MCF 10A (cell line): ENCODE data around the gene CAMTA1. TPM values are rescaled to one million over a fixed set of nuclear protein-coding genes. Genes with fewer than 3 reads are reported as not detected.

Experiments used
- BruUV-seq: library from RNA; stranded (reverse); fragments of 400-500 nt; replicated peaks from 2 replicates; lab custom pipeline; 2021; lab: Mats Ljungman, UMichigan
- CTCF ChIA-PET: fragments of 300-600 bp; sonication (Branson Sonifier 250); formaldehyde crosslinking; extraction: SDS; loops from one replicate; lab custom pipeline; 2021; ENCODE audit warnings: antibody characterized with exemption, inconsistent platforms; lab: Yijun Ruan, JAX
- POLR2A ChIA-PET: fragments of 300-600, 350-650 bp; sonication (Branson Sonifier 250); formaldehyde crosslinking; extraction: SDS; loops from one replicate; lab custom pipeline; 2020; ENCODE audit warnings: antibody characterized with exemption, inconsistent platforms; lab: Yijun Ruan, JAX
- DNase-seq: peaks from one replicate; pipeline ENCODE4 v3.0.0-alpha.2; 2018; ENCODE audit not compliant: unreplicated experiment
- H3K27ac Mint-ChIP-seq: one replicate; pipeline ENCODE4 v1.8.0; 2022; ENCODE audit warnings: mild to moderate bottlenecking, low read depth, mixed read lengths; ENCODE audit not compliant: unreplicated experiment
- H3K27me3 Mint-ChIP-seq: one replicate; pipeline ENCODE4 v1.8.0; 2022; ENCODE audit warnings: mixed read lengths; ENCODE audit not compliant: insufficient read depth, unreplicated experiment
- H3K36me3 Mint-ChIP-seq: one replicate; pipeline ENCODE4 v1.8.0; 2022; ENCODE audit warnings: mild to moderate bottlenecking, moderate library complexity, mixed read lengths; ENCODE audit not compliant: insufficient read depth, unreplicated experiment
- H3K4me1 Mint-ChIP-seq: one replicate; pipeline ENCODE4 v1.8.0; 2022; ENCODE audit warnings: mixed read lengths; ENCODE audit not compliant: insufficient read depth, unreplicated experiment
- H3K4me3 Mint-ChIP-seq: one replicate; pipeline ENCODE4 v1.8.0; 2022; ENCODE audit warnings: mild to moderate bottlenecking, moderate library complexity, mixed read lengths; ENCODE audit not compliant: unreplicated experiment
- H3K9me3 Mint-ChIP-seq: one replicate; pipeline ENCODE4 v1.8.0; 2022; ENCODE audit warnings: mixed read lengths; ENCODE audit not compliant: unreplicated experiment
- intact Hi-C: fragments of 100-400 bp; cut with micrococcal nuclease; formaldehyde crosslinking; loops from 2 replicates; pipeline ENCODE4 v1.14.1; 2022
- total RNA-seq: library from RNA; stranded (reverse); gene quantifications from 2 replicates; pipeline ENCODE4 v1.2.3, GENCODE V29; 2022
- TF ChIP-seq, protein P1 (sequence below): fragments of 200-600 bp; IDR thresholded peaks from one replicate; pipeline ENCODE4 v1.8.0; 2022; ENCODE audit warnings: antibody characterized with exemption, mild to moderate bottlenecking; ENCODE audit not compliant: unreplicated experiment

Gene CAMTA1
- total RNA-seq, 1 experiment from 2014 or later: 74.1 TPM

DNA sequence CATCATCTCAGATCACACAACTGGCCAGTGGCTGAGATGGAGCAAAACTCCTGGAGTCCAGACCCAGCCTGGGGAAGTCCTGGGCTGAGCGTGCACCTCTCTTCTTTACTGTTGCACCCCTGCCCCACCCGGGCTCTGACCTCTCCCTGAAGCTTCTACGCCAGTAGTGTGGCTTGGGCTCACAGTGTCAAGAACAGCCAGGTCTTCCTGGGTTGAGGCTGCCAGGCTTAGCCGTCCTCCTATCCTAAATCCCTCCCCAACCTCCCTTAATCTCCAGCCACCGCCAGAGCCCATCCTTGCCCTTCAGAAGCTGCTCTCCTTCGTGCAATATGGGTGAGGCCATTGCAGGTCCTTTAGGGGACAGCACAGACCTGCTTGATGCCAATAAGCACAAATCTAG is 586.7 kb downstream of the CAMTA1 start:
- ChIA-PET POLR2A (no interaction called here), CTCF (no interaction called here)
- Mint-ChIP-seq H3K4me1 (no peaks in the 10 kb centered on the region), H3K4me3 (no peak overlapping the region), H3K9me3 (no peaks in the 10 kb centered on the region), H3K36me3 (no peaks in the 10 kb centered on the region), H3K27ac (no peak overlapping the region), H3K27me3 (no peaks in the 10 kb centered on the region)
- intact Hi-C loops: no loop called here
- no peak for DNase-seq
- TF ChIP-seq, protein P1, sequence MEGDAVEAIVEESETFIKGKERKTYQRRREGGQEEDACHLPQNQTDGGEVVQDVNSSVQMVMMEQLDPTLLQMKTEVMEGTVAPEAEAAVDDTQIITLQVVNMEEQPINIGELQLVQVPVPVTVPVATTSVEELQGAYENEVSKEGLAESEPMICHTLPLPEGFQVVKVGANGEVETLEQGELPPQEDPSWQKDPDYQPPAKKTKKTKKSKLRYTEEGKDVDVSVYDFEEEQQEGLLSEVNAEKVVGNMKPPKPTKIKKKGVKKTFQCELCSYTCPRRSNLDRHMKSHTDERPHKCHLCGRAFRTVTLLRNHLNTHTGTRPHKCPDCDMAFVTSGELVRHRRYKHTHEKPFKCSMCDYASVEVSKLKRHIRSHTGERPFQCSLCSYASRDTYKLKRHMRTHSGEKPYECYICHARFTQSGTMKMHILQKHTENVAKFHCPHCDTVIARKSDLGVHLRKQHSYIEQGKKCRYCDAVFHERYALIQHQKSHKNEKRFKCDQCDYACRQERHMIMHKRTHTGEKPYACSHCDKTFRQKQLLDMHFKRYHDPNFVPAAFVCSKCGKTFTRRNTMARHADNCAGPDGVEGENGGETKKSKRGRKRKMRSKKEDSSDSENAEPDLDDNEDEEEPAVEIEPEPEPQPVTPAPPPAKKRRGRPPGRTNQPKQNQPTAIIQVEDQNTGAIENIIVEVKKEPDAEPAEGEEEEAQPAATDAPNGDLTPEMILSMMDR: no peak
- BruUV-seq: no TSS peak

DNA sequence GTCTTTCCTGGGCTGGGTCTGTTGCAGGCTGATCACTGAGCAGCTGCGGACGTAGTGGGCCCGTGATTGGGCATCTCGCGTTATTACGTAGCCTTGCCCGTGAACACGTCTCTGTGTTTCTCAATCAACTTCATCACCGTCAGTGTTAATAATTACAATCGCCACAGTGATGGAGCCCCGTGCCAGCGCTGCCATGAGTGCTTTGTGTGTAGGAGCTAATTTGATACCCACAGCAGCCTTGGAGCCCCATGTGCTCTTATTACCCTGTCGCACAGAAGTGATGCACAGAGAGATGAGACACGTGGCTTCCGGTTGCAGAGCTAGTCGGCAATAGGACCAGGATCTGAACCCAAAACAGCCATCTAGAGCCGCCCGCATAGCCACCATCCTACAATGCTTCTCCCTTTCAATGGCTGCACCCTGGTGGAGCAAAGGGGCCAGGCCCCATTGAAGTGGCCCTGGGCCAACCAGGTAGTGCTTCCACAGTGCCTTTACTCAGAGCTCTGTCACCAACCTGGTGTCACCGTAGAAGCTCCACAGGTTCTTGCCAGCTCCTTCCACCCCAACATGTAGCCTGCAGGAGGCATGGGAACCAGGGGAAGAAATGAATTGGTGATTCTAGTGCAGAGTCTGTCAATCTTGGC is 587.3 kb downstream of the CAMTA1 start:
- H3K27me3 Mint-ChIP-seq: no peaks in the 10 kb centered on the region
- intact Hi-C loops: no loop called here
- H3K4me3 Mint-ChIP-seq: no peak overlapping the region
- no peaks in the 10 kb centered on the region for H3K4me1 Mint-ChIP-seq
- no peaks in the 10 kb centered on the region for H3K36me3 Mint-ChIP-seq
- H3K9me3 Mint-ChIP-seq: no peaks in the 10 kb centered on the region
- no TSS peak for BruUV-seq
- CTCF ChIA-PET: interaction anchor here (0.7 kb wide), 1 partner anchor 268 kb away, joined by 3 read pairs; no protein-coding TSS in a partner anchor
- TF ChIP-seq, protein P1: no peak
- no peak overlapping the region for H3K27ac Mint-ChIP-seq
- no peak for DNase-seq
- POLR2A ChIA-PET: interaction anchor here (0.7 kb wide), 1 partner anchor 19 kb away, joined by 3 read pairs; no protein-coding TSS in a partner anchor

DNA sequence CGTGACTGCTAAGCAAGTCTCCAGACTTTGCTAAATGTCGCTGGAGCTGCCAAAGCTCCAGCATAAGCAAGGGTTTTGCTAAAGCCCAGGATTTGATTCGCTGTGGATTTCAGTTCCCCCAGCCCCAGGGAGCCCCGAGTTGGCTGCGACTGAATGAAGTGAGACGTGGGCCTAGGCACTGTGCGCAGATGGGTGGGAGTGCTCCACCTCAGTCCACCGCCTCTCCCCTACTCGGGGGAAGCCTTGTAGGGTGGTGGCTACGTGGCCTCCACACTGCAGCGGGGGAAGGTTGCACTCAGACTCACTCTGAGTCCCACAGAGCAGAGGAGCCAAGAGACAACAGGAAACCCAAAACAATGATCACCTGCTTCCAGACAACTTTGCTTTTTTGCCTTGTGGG is 588.0 kb downstream of the CAMTA1 start:
- Mint-ChIP-seq H3K36me3 (no peaks in the 10 kb centered on the region), H3K4me1 (no peaks in the 10 kb centered on the region), H3K9me3 (no peaks in the 10 kb centered on the region), H3K27ac (no peak overlapping the region), H3K4me3 (no peak overlapping the region), H3K27me3 (no peaks in the 10 kb centered on the region)
- no peak for DNase-seq
- BruUV-seq: no TSS peak
- ChIA-PET POLR2A (interaction anchor here (0.7 kb wide), 1 partner anchor 18 kb away, joined by 3 read pairs; no protein-coding TSS in a partner anchor), CTCF (no interaction called here)
- TF ChIP-seq, protein P1: no peak
- intact Hi-C loops: no loop called here

DNA sequence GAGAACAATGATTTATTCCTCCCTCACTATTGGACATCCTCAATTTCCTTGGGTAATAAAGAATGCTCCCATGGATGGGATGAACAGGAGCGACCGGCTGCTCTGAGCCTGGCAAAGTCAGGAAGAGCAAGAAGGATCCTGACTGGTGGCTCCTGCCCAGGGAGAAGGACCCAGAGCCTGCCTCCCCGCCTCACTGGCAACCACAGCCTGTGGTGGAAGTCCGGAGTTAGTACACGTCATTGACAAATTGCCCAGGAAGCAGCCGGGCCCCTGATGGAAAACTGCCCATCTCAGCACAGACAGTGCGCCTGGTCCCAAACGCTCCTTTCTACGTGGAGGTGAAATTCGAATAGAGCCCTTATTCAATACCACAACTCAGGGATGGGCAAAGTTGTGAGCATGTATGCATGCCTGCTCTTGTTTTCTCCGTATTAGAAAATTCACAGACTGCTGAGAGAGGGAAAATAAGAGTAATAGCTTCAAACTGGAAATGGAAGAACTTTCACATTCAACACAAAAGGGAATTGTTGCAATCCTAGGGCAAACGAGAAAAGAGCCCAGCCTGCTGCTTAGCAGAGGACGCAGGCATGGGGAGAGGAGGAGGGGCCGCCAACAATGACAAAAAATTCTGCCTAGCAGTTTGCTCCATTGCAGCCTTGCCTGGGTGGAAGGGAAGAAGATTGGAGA is 588.8 kb downstream of the CAMTA1 start:
- TF ChIP-seq, protein P1: no peak
- DNase-seq: no peak
- no peaks in the 10 kb centered on the region for H3K9me3 Mint-ChIP-seq
- H3K36me3 Mint-ChIP-seq: no peaks in the 10 kb centered on the region
- intact Hi-C loops: no loop called here
- BruUV-seq: no TSS peak
- H3K27ac Mint-ChIP-seq: no peak overlapping the region
- ChIA-PET CTCF (no interaction called here), POLR2A (no interaction called here)
- peaks cover 2% of the 10 kb centered on the region for H3K4me1 Mint-ChIP-seq
- no peaks in the 10 kb centered on the region for H3K27me3 Mint-ChIP-seq
- no peak overlapping the region for H3K4me3 Mint-ChIP-seq
